ENCODE results near the gene LSM6.
A peak's percentile ranks its signal among the peaks of the same experiment; 100 is the strongest.

LSM6 gene

DNA sequence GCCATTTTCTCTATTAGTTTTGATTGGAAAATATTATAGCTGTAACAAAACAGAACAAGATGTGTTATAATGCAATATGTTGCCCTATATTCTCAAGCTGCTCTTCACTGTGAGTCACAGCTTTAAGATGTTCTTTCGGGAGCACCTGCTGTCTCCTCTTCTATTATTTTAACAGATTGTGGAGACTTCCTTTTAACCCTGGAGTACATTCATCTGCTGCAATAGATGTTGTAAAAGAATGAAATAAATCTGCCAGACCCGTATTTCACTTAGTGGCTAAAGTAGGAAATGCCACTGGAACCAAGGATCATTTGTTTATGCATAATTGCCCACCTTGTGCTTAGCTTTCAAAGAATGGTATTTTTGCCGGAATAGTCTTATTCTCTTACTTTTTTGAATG, 11.1 kb downstream of the LSM6 start:
- DNase-seq, result no peak

DNA sequence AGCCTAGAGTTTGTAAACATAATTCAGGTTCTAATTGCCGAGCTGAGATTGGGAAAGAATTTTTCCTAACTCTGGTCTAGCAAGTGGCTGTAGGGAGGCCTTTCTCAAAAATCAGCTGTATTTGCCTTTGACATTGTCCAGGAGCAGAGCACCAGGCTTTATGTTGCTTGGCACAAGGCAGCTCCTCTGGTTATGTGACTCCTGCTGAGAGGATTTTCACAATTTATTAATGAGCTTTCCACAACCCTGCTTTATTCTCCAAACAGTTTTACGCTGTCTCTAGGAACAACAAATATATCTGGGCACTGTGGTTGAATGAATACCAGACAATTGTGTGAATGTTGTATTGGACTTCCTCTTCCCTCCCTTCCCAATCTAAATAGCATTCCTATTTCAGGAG, 14.9 kb downstream of the LSM6 start:
- DNase-seq, result no peak

DNA sequence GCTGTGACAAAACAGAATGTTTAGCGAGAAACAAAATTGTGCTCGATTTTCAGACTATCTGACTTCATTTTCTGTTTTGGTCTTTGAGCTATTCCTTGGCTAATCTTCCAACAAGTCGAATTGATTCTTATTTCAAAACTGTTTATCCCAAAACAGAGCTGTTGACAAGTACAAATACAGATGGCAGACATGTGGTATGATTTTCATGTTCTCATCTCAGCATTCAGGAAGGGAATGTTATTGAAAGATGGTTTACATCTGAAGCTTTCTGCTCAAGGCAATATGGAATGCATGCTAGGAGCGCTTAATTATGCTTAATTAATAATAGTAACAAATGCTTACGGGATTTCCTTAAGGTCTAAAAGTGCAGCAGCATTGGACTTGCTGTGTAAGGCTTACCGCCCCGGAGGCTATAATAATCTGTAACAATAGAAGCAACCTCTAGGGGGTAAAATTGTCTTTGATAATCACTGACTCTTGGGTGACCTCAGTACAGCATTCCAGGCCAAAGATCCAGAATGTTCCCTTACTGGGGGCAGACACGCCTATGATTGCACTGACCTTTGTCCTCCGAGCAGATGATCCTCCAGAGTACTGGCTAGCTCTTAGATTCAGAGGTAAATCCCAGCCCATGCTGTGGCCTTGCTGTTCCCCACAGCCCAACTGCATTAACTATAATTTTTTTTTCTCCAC, 16.4 kb downstream of the LSM6 start:
- DNase-seq, result no peak

DNA sequence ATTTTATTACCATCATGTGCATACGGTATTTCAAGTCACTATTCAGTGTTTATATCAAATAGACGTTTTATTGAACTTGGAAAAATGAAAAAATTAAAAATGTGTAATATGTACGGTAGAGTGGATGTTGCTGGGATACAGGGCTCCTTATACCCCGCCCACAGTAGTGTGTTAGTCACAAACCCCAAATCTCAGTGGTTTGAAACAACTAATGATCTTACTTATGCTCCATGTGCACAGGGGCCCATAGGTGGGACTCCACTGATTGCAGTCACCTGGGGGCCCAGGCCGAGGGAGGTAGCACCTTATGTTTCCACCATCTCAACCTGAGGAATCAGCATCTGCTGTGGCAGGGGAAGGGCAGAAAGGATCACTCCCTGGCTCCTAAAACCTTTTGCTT, 18.1 kb downstream of the LSM6 start:
- peak; percentile 2 for DNase-seq

DNA sequence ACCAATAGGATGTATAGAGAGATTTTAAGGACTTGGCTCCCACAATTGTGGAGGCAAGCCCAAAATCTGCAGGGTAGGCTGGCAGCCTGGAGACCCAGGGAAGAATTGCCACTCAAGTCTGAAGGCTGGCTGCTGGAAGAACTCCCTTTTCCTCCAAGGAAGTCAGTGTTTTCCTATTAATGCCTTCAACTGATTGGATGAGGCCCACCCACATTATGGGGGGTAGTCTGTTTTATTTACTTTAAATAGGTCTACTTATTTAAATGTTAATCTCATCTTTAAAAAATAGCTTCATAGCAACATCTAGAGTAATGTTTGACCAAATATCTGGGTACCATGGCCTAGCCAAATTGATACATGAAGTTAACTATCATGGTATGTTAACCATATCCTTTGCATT, 18.7 kb downstream of the LSM6 start:
- DNase-seq, result no peak

DNA sequence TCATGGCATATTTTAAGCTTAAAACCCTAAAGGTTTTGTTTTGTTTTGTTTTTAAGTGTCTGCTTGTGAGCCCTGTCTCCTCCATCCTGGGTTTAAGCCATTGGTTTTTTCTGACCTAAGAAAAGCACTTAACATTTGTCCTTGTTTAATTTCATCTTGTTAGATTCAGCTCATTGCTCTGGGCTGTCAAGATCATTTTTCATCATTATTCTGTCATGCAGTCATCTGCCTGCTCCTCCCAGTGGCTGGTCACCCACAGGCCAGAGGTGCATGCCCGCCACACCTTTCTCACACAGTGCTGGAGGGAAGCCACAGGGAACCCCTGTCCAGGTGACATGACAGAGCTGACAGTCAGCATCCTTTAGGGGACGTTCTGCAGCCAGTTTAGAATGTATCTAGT, 27.1 kb downstream of the LSM6 start:
- DNase-seq, result no peak

DNA sequence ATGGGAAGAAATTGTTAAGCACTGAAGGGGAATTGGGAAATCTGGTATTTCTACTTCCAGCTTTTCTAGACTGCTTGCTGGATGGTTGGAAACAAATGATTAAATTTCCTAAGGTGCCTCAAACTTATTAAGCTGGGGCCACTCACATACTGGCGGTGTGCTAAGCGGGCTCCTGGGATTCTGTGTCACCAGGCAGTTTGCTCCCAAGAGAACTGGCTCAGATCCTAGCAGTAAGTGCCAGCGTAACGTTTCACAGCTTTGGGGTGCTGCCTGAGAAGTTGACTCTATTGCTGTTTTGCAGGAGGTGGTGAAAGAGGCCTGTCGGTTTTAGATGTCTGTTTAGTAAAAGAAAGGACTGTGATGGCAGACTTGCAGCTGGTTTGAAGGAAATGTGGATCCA, 31.9 kb downstream of the LSM6 start:
- no peak for DNase-seq

DNA sequence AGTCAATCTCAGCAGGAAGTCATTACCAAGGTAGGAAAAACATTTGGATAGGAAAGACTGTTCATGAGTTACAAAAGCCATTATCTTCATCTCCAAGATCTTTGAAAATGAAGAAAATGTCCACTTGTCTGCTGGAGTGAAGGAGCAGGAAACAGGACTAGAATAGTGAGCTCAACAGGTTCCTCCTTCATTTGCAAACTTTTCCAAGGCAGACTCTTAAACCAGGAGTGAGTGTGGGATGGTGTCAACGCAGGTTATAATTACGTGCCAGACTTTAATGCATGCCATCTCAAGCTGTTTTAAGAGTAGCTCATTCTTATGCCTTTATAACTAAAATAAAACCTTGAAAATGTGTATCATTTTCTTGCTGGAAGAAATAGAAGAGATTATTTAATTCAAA, 35.4 kb downstream of the LSM6 start:
- DNase-seq, result no peak

DNA sequence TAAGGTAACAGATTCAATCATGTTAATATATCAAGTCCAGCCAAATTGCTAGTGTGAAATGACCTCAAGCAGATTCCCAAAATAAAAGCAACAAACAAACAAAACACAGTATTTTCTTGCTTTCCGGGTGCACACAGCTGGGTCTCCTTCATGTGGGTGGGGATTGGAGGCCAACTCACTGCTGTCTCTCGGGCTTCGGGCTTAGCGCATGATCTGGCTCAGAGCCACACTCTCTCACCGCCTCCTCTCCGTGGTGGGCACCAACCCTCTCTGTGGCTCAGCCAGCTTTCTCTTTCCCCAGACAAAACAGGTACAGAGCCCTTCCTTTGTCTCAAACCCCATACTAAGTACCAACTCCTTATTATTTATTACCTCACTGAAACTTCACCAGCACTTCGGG, 35.9 kb downstream of the LSM6 start:
- no peak for DNase-seq

DNA sequence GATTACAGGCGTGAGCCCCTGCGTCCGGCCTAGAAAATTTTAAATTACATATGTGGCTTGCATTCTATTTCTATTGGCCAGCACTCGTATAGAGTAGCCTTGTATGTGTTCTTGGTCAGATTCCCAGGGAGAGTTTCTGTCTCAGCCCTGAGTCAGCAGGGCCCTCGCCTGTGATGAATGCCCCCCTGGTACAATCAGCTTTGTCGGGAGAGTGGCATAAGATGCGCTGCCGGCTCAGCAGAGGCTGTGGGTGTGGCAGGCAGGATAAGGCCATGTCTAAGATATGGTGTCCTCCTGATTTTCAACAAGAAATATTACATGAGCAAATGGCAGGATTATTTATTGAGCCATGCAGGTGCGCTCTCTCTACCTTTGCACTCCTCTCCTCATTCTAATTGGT, 37.3 kb downstream of the LSM6 start:
- no peak for DNase-seq

DNA sequence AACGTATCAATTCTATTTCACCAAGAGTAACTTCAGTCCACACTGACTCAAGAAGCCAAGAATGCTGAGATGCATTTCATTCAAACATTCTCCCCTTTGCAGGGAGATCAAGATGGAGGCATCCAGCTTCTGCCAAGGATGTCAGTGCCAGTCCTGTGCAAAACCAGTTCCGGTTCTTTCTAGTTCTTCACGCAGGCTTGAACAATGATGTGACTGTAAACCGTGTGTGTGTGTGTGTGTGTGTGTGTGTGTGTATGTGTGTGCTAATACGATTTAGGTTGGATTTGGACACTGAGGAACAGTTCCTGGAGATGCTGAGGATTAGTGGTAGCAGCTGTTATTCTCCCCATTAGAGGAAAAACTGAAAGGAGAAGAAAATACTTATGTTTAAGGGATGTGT, 38.7 kb downstream of the LSM6 start, which contains the start of gene REELD1:
TSS of gene REELD1 (plus strand) at position 301 of the 400 bp plus-strand sequence. CDS start 2,415 bp downstream, outside the sequence.
- no peak for DNase-seq

DNA sequence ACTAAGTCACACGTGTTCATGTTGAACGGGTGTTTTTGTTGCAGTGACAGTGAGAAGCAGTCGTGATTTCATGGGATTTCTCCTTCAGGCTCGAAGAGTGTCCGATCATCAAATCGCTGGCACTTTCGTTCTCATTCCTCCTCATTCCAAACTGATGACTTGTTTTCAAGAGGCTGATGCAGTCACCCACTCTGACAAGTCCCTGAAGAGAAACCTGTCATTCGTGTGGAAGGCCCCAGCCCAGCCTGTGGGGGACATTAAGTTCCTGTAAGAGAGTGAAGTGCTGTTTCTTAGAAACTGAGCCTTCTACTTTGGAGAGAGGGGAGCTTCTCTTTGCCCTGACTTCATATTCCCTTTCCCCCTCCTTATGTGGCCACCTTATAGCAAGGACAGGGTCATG, 46.8 kb downstream of the LSM6 start:
- DNase-seq, result no peak

DNA sequence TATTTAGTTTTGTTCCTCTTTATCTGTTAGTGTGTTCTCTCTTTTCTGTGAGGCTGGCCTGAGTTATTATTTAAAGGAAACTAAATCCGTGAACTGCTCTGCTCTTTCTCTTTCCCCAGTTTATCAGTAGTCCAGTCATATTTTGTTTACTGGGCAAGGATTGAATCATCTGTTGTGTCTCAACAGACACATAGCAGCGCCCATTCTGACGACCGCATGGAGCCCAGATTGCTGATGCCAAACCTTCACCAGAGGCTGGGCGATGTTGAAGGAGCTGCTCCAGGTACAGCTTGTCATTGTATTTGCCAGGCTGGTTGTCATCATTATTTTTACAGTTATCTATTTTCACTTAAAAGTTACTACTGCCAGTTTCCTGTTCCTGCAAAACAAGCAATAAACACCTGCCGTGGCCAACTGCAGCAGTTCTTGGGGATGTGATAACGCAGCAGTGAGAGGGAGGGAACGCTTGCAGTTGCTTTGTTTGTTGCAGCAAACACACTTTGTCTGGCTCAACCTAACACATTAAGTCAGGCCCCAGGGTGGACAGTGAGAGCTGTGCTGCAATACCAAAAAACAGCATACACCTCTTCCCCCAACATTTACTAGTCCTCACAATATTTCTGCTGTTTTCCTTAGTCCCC, 48.9 kb downstream of the LSM6 start:
- no peak for DNase-seq

DNA sequence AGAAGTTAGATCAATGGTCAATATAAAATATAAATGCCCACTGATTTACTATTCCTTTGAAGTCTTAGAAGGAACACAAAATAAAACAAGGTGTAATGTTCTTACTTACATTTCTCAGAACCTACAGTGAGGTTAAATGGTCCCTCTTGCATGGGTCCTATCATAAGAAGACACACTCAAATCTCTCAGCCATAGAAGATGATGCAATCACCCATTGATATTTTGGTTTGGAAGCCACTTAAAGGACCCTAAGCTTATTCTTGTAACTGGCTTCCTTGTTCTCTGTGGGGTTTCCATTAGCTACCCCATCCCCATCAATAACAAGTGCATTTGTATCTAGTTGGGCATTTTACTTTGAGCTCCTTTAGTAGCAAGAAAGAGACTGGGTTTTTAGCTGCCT, 53.9 kb downstream of the LSM6 start:
- no peak for DNase-seq

DNA sequence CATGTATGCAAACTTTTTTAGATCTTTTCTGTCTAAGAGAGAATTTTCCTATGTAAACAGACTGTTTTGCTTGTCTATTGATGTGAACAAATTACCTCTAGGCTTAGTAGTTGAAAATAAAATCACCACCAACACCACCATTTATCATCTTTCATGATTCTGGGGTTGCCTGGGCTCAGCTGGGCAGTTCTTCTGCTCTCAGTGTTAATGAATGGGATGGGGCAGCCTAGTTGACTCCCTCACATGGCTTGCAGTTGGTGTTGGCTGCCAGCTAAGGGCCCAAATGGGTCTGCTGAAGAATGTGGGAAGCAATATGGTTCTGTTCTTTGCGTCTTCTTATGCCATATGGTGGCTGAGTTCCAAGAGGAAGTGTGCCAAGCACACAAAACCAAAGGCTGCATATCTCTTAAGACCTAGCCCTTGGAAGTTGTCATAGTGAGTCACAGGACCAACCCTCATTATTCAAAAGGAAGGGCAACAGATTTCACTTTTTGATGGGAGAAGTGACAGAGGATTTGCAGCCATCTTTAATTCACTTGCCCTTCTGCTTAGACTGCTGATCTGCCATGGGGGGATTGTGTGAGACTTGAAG, 56.7 kb downstream of the LSM6 start:
- no peak for DNase-seq

DNA sequence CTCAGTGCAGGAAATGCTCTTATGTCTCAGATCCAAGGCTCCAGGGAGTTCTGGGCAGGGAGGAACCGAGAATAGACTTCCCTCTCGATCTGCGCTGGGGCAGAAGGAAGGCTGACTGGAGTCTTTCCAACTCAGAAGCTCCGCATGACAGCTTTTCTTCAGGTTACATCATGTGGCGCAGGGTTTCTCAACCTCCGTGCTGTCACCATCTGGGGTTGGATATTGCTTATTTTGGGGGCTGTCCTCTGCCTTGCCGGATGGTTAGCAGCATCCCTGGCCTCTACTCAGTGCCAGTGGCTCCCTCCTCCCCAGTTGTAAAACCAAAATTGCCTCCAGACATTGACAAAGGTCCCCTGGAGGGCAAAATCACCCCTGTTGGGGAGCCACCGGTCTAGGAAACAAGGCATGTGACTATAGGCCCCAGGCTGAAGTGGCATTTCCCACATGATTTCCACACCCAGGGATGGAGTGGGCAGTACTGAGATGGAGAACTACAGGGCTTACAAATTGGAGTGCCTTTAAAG, 60.2 kb downstream of the LSM6 start:
- DNase-seq, result no peak

DNA sequence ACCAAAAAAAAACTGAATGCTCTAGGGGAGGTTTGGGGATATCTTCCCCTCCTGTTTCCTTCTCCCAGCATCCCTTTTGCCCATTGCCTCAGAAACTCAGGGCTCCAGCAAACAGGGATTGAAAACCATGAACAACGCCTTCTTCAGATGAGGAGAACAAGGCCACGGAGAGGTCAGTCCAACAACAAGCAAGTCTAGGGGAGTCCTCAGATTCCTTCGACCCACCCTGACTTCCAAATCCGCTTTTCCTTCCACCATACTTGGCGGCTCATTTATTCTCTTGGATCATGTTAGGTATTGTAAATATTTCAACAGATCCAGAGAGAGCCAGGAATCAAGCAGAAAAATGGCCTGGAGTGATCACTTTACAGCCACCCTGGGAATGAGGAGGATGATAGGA, 60.7 kb downstream of the LSM6 start:
- no peak for DNase-seq

DNA sequence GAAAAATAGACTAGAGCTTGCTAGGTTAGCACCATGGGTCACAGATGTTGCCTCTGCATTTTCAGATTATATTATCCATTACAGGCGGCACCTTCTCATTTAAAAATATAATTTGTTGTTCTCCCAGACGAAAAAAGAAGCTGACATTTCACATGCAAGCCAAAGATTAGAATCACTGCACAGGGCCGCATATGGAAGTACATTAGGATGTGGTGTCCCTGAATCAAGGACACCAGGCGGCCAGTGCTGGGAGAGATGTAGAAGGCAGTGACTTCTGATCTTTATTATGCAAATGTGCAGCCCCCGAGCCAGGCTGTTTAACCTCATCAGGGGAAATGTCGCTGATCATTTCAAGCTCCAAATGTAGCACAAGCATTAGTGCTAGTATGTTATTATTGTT, 61.6 kb downstream of the LSM6 start:
- no peak for DNase-seq

DNA sequence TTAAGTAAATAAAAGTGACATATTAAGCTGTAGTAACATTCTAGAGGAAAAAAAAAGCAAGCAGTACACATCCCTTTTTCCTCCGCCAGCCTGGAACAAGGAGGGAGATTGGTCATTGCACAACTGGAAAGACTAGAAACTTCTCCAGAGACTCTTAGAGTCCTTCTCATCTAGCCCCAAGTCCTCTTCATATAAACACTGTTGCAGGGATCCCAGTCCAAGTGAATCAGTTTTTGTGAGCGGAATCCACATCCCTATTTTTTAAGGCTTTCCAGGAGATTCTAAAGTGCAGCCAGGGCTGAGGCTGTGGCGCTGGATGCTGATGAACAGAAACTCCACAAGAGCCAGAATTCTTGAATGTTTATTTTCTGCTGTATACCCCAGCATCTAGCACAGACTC, 62.6 kb downstream of the LSM6 start:
- DNase-seq, result no peak

Data from stimulated activated CD4-positive, alpha-beta T cell treated with anti-CD3 and anti-CD28 coated beads, Interleukin-15, amount 100 ng/mL, for 24 hours (primary cell).